Right lung (tissue), 5 donors: ENCODE results near the gene PTPRN2. TPM values are rescaled to one million over a fixed set of nuclear protein-coding genes. Genes with fewer than 3 reads are reported as not detected.

Experiments
- DNase-seq, 2 donors: peaks; one replicate each; pipeline ENCODE4 v3.0.0-alpha.2; 2013
- polyA plus RNA-seq, 5 donors: library from polyadenylated mRNA; unstranded; fragments of 120-200 nt; gene quantifications; one replicate each; pipeline versions ENCODE4 v1.2.1 to v1.2.3, GENCODE V29; 2013; ENCODE audit warnings: inconsistent platforms in 1 of 5, low replicate concordance in 1 of 5; ENCODE audit not compliant: insufficient read length in 5 of 5, insufficient read depth in 1 of 5

PTPRN2 gene
- polyA plus RNA-seq, 5 donors, result 6.2 to 8.1 (median 7.0) TPM

DNA sequence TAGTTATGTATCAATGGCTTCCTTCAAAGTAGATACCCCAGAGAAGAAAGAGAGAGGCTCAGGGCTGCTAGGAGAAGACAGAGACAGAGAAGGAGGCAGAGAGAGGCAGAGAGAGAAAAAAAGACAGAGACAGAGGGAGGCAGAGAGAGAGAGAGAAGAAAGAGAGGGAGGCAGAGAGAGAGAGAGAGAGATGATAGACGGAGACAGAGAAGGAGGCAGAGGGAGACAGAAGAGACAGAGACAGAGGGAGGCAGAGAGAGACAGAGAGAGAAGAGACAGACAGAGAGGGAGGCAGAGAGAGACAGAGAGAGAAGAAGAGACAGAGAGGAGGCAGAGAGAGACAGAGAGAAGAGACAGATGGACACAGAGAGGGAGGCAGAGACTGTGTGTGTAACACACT lies 1062.9 kb downstream of the PTPRN2 start:
- no peak for DNase-seq

DNA sequence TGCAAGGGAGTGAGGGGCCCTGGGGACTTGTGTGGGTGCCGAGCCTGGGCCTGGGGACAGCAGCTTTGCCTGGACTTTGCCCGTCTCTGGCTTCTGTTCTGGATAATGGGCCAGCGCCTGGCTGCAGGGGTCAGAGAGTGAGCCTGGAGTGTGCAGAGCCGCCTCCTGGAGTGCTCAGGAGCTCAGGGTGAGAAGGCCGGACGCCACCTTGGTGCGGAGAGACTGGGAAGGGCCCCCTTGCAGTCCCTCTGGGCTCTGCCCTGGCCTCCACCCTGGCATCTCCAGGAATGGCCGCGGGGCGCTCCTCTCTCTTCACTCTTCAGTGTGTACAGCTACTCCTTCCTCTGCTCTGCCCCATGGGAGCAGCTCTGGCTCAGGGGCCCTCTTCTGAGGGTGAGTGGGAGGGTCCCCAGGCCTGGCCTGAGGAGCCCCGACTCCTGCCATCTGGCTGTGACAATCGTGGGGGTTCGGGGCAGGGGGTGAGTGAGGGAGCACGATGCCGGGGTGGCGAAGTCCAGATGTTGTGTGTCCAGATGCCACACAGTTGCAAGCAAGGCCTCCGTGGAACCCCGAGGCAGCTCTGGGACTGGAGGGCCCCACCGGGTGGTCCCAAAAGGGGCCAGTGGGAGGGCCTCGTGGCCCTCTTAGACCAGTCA lies 1063.7 kb downstream of the PTPRN2 start:
- no peak for DNase-seq

DNA sequence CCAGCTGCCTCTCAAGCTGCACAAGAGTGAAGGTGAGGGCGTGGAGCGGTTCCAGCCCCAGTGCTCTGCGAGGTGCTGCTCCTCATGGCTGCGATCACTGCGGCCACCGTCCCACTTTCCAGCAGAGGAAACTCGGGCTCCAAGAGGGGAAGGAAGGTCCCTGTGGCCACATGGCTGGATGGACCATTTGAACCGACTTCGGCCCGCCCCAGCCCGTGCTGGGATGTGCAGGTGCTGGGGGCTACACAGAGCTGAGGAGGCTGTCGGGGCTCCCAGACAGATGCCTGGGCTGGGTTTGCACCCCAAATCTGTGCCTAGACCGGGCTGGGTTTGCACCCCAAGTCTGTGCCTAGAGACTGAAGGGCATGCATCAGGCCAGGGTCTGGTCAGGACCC lies 1064.3 kb downstream of the PTPRN2 start:
- no peak for DNase-seq

DNA sequence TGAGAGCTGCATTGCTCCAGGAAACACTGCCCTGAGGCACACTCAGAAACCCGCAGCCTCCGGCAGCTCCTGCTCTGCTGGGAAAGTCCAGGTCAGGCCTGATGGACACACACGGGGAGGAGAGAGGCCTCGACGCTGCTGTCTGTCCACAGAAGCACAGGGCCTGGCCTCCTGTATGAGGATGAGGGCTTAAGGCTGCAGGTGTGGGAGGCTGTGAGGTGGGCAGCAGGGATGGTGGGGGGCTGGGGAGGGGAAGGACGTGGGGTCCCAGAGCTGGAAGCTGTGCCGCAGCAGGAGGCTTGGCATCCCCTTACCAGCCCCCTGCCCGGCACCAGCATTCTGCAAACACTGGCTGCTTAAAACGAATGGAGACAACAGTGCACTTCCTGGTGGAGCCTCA lies 1064.7 kb downstream of the PTPRN2 start:
- DNase-seq, result no peak

DNA sequence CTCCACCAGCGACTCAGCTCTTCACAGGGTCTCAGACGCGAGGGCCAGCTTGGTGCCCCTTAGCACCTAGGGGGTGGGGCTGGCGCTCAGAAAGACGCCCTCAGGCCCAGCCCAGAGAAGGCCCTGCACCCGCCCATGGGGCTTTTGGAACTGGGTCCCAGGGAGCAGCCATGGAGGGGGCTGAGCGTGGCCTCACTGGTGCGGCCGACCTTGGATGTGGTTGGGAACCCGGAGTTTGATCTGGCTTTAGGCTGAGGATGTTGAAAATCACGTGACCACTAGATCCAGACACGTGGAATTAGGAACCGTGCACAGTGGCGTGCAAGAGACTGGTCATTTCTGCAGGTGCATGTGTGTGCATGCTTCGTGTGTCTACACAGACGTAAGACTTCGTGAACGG lies 1065.4 kb downstream of the PTPRN2 start:
- DNase-seq, result no peak

DNA sequence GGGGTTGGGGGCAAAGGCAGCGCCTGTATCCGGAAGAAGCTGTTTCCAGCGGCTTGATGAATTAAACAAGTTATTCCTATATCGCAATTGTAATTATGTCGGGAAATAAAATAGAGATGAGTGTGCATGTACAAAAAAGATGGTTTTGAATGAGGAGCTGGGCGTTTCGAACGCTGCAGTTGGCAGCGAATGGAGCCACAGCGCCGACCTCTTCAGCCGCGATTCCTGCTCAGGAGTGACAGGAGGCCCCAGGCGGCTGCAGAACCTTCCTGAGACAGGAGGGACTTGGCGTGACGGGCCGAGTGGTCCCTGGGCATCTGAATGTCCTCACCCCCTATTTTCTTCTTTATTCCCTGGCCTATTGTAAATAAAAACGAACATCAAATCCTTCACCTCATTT lies 1065.9 kb downstream of the PTPRN2 start:
- DNase-seq, result no peak

DNA sequence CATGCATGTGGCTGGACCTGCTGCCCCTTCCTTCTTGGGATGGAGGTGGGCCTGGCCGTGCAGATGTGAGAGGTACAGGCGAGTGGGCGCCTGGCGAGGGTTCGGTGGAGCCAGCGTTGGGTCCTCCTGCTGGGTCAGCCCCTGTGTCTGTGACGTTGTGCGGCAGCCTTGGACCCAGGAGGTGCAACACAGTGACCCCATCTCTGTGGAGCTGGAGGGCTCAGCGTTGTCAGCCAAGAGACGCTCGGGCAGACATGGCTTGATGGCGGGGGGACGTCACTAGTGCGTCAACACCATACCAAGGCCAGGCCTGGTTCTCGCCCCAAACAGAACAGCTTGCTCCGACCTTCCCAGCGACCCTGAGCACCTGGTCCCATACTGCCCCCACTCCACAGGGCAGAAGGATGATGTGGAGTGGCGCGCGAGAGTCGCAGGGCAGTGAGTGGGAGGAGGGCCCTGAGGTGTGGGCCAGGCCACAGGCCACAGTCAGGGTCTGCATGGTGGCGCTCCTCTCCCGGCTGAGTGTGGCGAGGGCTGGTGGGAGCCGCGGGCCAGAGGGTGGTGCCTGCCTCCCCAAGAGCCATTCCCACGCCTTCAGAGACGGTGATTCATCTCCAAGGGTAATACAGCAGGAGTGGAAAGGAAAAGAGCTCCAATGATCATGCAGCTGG lies 1066.4 kb downstream of the PTPRN2 start:
- no peak for DNase-seq

DNA sequence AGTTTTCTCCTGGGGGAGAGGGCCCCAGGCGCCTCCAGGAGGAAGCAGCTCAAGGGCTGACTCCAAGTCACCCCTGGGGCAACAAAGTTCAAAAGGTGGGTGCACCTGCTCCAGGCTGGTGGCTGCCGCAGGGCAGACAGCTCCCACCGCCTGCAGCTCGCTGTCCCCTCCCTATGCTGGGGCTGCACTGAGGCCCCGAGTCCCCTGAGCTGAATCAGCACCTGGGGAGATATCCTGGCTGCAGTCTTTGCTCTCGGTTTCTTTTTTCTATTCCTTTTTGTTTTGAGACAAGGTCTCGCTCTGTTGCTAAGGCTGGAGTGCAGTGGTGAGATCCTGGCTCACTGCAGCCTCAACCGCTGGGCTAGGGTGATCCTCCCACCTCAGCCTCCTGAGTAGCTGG lies 1067.4 kb downstream of the PTPRN2 start:
- no peak for DNase-seq

DNA sequence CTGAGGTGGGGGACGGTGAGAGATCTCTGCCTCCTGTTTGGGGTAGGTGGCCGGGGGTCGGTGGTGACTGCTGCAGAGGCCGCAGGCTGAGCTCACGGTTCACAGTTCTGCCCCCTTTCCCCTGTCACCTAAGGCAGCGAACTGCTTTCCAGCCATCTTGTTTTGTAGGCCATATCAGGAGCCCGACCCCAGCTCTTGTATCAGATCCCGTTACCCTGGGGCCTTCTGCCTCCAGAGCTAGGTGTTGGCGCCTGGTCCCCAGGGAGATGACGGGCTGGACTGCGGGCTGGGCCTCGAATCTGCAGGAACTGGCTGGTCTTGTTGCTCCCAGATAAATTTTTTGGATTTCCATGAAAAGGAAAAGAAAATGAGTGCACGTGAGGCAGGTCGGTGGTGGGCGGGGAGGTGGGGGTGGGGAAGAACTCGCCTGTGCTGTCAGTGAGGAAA lies 1067.8 kb downstream of the PTPRN2 start:
- no peak for DNase-seq

DNA sequence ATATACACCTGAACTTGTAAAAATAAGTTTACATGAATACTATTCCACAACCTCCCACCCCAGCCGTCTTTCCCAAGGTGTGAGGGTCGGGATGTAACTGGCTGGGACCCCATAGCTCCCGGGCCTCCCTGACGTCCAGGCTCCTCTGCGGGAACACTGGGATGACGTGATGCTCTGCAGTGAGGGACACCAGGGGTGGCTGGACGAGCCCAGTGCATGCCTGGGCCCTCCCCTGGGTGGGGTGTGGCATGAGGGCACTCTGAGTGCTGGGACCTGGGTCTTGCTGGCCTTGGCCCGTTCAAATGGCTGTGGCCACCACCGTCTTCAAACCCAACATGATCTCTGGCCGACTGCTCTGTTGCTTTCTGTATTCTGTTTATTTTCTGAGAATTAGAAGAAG lies 1068.4 kb downstream of the PTPRN2 start:
- DNase-seq, result no peak

DNA sequence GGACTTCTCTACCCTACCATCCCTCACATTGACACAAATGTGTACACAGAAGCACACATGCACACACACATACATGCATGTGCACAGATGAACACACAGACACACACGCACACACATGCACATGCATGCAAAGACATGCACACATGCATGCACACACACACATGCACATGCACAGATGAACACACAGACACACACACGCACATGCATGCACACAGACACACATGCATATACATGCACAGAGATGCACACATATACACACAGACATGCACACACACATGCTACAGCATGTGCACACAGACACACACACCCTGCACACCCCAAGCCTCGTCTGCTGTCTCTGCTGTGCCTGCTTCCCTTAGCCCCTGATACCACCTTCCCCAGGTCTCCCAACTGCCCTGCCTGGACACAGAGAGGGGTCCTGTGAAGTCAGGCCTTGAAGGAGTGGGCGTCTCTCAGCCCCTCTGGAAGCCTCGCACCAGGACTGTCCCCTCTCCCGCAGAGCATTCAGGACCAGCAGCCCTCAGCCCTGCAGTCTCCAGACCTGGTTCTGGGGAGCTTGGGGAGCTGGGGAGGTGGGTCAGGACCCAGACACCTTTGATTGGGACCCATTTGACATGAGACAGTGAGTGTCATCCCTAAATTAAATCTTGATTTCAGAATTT lies 1069.0 kb downstream of the PTPRN2 start:
- no peak for DNase-seq

DNA sequence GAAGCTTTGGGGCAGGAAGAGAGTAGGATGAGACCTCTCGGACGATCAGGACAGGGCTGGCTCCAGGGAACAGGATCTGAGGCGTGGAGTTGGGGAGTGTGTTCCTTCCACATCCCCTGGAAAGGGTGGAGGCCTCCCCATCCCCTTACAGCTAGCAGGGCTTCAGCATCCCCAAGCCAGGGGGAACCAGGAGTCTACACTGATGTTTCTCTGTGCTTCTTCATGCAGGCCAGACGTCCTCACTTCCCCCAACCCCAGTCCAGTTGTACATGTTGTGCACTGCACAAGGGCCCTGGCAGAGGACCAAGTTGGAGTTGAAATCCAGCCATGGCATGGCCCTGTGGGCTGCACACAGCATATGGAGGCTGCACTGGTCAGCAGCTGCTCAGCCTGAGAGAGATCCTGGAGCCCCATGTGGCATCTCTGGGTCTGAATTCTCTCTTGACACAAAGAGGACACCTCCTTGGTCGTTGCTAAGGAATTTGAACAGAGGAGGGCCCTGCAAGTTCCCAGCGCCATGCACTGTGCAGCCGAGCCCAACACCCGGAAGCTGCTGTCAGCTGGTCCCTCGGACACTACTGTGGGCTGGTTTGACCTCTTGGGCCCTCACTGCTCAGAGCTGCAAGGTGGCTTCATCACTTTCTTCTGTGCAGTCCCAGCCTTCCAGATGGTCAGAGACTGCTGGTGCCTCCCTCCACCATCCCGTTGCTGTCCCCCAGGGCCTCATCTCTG lies 1069.7 kb downstream of the PTPRN2 start:
- DNase-seq, result no peak

DNA sequence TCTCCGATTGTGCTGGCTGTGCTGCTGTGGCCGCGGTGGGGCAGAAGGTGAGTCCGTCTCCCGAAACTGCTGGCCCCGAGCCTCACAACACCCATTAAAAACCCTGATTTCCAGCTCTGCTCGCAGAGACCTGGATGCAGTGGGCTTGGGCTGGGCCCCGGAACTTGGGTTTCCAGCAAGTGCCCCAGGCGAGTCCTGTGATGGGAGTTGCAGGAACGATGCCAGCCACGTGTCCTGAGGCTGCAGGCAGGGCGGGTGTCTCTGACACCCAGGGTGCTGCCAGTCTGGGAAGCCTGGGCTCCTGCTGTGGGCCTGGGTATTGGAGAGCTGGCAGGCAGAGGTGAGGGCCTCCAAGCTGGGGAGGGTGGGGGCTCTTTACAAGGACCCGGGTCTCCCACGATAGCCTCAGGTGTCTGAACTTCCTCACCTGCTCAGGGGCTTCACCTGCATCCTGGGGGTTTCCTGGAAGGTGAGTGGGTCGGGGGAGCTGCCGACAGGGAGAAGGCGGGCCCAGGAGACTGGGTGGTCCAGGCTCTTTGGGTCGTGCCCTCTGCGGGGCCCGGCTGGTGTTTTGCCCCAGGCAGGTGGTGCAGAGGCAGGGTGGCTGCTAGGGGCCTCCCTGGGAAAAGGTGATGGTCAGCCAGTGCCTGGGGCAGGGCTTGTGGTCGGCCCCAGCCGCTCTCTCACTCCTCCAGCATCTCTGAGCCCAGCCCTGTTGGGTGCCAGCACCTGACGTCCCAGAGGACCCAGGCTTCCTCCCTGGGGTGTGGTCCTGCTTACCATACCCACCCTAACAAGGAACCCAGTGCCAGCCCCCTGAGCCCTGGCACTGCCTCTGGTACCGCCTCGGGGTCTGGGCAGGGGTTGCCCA lies 1070.5 kb downstream of the PTPRN2 start:
- no peak for DNase-seq

DNA sequence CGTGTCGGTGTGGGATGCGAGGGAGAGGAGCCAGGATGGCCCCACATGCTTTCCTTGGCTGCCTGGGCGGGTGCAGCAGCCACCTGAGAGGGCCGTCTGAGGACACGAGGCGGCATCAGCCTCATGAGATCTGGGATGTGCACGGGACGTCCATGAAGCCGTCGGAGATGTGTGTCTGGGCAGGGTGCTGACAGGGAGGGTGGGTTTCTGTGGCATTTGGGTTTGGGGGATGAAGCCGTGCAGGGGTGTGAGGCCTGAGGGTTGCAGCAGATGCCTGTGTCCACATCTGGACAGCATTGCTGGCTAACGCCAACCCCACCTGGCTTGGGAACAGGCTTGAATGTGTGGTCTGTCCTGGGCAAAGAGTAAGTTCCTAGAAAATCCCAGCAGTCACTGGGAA lies 1071.3 kb downstream of the PTPRN2 start:
- DNase-seq, result no peak

DNA sequence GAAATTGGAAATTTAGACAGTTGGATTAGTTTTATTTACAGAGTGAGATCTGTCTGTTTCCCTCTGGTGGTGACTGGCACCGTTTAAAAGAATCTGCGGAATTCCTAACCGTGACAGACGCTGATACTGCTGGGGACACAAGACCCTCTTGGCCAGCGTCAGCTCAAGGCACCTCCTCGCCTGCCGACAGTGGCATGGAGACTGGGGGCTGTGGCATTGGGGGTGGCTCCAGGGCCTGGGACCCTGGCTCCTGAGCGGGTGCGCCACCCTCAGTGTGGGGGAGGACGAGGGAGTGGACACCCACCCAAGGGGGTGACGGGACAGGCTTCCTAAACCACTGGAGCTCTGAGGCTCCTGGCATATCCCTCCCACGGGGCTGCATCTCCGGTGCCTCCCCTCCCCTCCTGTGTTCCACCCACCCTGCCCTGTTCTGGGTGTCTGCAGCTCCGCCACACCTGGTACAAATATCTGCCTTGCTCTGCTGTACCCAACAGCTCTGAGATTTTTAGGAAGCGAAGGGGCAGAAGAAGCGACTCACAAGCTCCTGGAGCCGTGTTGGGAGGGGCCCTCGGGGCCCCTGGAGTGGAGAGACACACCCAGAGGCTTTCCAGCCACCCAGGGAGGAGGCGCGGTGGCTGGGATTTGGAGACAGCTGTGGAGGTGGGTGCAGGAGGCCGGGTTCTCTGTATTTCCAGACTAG lies 1072.1 kb downstream of the PTPRN2 start:
- DNase-seq, result no peak

DNA sequence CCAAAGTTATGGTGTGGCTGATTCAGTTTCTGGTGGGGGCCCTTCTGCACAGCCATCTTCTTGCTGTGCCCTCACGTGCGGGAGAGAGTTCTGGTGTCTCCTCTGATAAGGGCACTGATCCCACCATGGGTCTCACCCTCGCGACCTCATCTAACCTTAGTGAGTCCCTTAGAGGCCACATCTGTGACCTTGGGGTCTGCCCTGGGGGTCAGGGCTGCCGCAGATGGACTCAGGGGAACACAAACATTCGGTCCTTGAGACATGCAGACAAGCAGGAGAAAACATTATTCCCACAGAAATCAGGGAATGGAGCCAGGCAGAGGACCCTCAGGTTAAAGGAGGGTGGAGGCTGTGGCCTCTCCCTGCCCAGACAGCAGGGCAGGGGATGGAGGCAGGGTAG lies 1072.9 kb downstream of the PTPRN2 start:
- no peak for DNase-seq

DNA sequence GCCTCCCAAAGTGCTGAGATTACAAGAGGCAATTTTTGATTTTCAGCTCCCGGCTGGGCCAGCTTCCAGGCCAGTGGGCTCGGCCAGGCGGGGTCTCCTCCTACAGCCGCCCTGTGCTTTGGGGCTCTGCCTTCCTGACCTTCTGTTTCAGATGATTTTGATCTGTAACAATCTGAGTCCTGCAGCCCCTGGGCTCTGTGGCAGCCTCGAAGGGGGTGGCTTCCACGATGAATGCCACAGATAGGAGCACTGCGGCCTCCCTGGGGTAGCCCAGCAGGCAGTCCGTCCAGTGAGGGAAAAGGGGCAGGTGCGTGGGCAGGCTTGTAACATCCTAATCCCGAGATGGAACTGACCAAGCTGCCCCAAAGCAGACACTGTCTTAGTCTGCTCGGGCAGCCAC lies 1073.3 kb downstream of the PTPRN2 start:
- DNase-seq, result no peak

DNA sequence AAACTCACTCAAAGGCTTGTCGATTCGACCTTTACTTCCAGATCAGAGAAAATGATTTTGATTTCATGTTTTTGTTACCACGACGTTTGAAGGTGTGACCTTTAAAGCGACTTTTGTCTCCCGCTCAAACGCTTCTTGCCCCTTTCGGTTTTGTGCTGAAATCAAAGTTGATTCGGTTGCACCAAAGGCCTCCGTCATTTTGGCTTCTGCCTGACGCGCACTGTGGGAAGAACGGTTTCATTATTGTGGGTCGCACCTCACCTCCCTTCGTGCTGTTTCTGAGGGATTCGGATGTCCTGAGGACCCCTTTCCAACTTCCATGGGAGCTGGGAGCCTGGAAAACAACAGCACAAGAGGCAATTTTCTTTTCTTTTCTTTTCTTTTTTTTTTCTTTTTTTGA lies 1073.9 kb downstream of the PTPRN2 start:
- no peak for DNase-seq

DNA sequence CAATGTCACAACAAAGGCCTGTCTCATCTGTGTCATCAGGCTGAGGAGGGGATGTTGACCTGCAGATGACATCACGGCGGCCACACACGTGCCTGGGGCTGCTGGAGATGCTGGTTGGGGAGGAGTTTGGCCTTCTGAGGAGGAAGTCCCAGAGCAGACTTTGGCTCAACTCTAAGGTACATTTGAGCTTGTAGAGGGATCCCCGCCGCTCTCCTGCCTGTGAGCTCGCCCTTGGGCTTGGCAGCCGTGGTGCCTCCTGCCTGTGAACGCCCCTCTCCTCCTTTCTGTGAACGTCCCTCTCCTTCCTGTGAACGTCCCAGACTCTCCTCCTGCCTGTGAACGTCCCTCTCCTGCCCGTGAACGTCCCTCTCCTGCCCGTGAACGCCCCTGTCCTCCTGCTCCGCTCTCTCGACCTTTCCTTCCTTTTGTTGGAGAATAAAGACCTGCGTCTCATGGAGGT lies 1074.4 kb downstream of the PTPRN2 start:
- DNase-seq, result no peak

DNA sequence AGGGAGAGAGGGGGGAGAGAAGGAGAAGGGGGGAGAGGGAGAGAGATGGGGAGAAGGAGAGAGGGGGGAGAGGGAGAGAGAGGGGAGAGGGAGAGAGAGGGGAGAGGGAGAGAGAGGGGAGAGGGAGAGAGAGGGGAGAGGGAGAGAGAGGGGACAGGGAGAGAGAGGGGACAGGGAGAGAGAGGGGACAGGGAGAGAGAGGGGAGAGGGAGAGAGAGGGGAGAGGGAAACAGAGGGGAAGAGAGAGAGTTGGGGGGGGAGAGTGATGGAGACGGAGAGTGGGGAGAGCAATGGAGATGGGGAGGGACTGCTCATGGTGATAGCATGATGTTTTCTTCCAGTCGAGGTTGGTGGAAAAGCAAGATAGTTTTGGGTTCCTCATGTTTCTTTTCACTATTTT lies 1078.4 kb downstream of the PTPRN2 start:
- no peak for DNase-seq

DNA sequence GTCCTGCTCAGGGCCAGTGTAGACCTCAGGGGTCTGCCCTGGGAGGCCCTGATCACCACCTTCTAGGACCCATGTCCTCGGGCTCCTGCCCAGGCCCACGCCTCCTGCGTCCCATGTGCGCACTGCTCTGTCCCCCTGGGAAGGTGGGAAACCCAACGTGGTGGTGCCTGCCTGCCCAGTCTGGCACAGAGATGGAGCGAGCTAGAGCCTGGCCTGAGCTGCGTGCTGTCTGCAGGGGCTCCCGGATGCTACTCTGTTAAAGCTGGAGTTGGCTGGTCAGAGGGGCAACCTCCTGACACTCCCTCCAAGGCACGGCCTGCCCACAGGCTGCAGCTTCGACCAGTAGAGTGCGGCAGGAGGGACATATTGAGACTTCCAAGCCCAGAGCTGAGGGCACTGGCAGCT lies 1079.1 kb downstream of the PTPRN2 start:
- DNase-seq, result no peak
